ENCODE data around the gene SLC15A3.

The SLC15A3 gene

DNA sequence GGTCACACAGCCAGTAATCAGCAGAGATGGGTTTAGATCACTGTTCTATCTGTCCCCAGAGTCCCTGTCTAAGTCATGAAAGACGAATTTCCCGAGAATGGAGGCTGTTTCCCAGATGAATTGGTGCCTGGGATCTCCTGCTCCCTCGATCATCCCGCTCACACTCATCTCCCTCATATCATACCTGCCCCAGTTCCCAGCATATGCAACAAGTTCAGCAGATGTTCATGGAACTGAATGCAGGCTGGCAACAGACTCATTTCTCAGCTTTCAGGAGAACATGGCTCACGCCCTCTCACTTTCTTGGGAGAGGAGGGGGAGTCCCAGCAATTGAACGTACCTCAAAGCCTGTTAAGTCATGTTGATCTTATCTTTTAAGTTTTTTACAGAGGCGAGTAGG lies 41.6 kb upstream of the SLC15A3 start (continued):
- TF ChIP-seq OSR1 (CRISPR knock-in tag; IDR thresholded peaks at IDR 0.05) (no peak), ZFP30 (CRISPR knock-in tag; IDR thresholded peaks at IDR 0.05) (no peak)

DNA sequence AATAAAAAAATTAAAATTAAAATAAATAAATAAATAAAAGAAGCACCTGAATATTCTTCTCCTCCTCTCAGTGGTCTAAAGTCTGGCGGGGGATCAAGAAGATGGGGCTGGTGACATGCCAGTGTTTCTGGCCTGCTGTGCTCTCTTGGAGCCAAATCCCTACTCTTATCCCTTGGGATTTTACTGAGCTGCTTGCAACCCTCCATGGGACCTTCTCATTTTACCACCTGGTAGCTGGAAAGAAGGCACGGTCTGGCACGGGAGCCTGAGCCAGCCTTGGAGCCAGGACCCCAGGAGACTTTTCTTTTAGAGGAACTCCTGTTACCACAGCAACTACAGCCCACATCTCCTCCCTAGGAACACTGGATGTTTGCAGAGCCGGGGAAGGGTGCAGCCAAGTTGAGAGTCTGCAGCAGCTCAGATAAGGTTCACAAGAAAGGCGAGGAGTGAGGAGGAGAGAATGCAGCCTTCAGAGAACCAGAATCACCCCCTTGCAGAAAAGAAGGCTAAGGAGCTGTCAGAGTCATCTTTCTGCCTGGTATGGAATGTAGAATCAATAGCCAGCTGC lies 41.0 kb upstream of the SLC15A3 start:
- TF ChIP-seq ZNF8 (CRISPR knock-in tag; IDR thresholded peaks at IDR 0.05) = no peak
- no peak for TF ChIP-seq ARNTL (CRISPR knock-in tag; IDR thresholded peaks at IDR 0.05; ENCODE audit: borderline replicate concordance, low read depth)
- TF ChIP-seq ZFP30 (CRISPR knock-in tag; IDR thresholded peaks at IDR 0.05) = no peak
- TF ChIP-seq, protein P1, sequence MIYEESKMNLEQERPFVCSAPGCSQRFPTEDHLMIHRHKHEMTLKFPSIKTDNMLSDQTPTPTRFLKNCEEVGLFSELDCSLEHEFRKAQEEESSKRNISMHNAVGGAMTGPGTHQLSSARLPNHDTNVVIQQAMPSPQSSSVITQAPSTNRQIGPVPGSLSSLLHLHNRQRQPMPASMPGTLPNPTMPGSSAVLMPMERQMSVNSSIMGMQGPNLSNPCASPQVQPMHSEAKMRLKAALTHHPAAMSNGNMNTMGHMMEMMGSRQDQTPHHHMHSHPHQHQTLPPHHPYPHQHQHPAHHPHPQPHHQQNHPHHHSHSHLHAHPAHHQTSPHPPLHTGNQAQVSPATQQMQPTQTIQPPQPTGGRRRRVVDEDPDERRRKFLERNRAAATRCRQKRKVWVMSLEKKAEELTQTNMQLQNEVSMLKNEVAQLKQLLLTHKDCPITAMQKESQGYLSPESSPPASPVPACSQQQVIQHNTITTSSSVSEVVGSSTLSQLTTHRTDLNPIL (CRISPR knock-in tag; IDR thresholded peaks at IDR 0.05; ENCODE audit: low read depth) = no peak
- no peak for ATAC-seq

GRCh38 chr11:60991457-60991856 lies 39.5 kb upstream of the SLC15A3 start:
- no peak for ATAC-seq
- TF ChIP-seq SNAI2 (CRISPR knock-in tag; IDR thresholded peaks at IDR 0.05) = no peak
- TF ChIP-seq PPARA (CRISPR knock-in tag; IDR thresholded peaks at IDR 0.05; ENCODE audit: borderline replicate concordance) = no peak
- no peak for TF ChIP-seq TCF4 (CRISPR knock-in tag; IDR thresholded peaks at IDR 0.05; ENCODE audit: borderline replicate concordance)
- TF ChIP-seq GLIS3 (CRISPR knock-in tag; IDR thresholded peaks at IDR 0.05) = no peak
- TF ChIP-seq, protein P2, sequence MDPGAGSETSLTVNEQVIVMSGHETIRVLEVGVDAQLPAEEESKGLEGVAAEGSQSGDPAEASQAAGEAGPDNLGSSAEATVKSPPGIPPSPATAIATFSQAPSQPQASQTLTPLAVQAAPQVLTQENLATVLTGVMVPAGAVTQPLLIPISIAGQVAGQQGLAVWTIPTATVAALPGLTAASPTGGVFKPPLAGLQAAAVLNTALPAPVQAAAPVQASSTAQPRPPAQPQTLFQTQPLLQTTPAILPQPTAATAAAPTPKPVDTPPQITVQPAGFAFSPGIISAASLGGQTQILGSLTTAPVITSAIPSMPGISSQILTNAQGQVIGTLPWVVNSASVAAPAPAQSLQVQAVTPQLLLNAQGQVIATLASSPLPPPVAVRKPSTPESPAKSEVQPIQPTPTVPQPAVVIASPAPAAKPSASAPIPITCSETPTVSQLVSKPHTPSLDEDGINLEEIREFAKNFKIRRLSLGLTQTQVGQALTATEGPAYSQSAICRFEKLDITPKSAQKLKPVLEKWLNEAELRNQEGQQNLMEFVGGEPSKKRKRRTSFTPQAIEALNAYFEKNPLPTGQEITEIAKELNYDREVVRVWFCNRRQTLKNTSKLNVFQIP (CRISPR knock-in tag; IDR thresholded peaks at IDR 0.05; ENCODE audit: borderline replicate concordance, low read depth) = no peak
- no peak for TF ChIP-seq ZFP30 (CRISPR knock-in tag; IDR thresholded peaks at IDR 0.05)
- TF ChIP-seq TOX (CRISPR knock-in tag; IDR thresholded peaks at IDR 0.05; ENCODE audit: borderline replicate concordance) = no peak
- no peak for TF ChIP-seq ARNTL (CRISPR knock-in tag; IDR thresholded peaks at IDR 0.05; ENCODE audit: borderline replicate concordance, low read depth)
- TF ChIP-seq ZNF565 (CRISPR knock-in tag; conservative IDR thresholded peaks at IDR 0.05; ENCODE audit: low read depth) = no peak
- TF ChIP-seq, protein P1 (CRISPR knock-in tag; IDR thresholded peaks at IDR 0.05; ENCODE audit: low read depth) = no peak
- TF ChIP-seq, protein P3, sequence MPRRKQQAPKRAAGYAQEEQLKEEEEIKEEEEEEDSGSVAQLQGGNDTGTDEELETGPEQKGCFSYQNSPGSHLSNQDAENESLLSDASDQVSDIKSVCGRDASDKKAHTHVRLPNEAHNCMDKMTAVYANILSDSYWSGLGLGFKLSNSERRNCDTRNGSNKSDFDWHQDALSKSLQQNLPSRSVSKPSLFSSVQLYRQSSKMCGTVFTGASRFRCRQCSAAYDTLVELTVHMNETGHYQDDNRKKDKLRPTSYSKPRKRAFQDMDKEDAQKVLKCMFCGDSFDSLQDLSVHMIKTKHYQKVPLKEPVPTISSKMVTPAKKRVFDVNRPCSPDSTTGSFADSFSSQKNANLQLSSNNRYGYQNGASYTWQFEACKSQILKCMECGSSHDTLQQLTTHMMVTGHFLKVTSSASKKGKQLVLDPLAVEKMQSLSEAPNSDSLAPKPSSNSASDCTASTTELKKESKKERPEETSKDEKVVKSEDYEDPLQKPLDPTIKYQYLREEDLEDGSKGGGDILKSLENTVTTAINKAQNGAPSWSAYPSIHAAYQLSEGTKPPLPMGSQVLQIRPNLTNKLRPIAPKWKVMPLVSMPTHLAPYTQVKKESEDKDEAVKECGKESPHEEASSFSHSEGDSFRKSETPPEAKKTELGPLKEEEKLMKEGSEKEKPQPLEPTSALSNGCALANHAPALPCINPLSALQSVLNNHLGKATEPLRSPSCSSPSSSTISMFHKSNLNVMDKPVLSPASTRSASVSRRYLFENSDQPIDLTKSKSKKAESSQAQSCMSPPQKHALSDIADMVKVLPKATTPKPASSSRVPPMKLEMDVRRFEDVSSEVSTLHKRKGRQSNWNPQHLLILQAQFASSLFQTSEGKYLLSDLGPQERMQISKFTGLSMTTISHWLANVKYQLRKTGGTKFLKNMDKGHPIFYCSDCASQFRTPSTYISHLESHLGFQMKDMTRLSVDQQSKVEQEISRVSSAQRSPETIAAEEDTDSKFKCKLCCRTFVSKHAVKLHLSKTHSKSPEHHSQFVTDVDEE (CRISPR knock-in tag; IDR thresholded peaks at IDR 0.05) = no peak
- no peak for TF ChIP-seq BACH2 (CRISPR knock-in tag; IDR thresholded peaks at IDR 0.05; ENCODE audit: borderline replicate concordance)
- TF ChIP-seq ESRRG (CRISPR knock-in tag; IDR thresholded peaks at IDR 0.05) = no peak
- TF ChIP-seq PATZ1 (CRISPR knock-in tag; IDR thresholded peaks at IDR 0.05; ENCODE audit: borderline replicate concordance) = no peak
- TF ChIP-seq ZNF70 (CRISPR knock-in tag; IDR thresholded peaks at IDR 0.05) = no peak
- TF ChIP-seq OSR1 (CRISPR knock-in tag; IDR thresholded peaks at IDR 0.05) = no peak
- no peak for TF ChIP-seq RARB (CRISPR knock-in tag; IDR thresholded peaks at IDR 0.05)
- no peak for TF ChIP-seq ZFP3 (CRISPR knock-in tag; IDR thresholded peaks at IDR 0.05)

- no peak for ATAC-seq
- TF ChIP-seq ZNF565 (CRISPR knock-in tag; conservative IDR thresholded peaks at IDR 0.05; ENCODE audit: low read depth) (no peak), ZNF8 (CRISPR knock-in tag; IDR thresholded peaks at IDR 0.05) (no peak), GLIS3 (CRISPR knock-in tag; IDR thresholded peaks at IDR 0.05) (no peak), CSDC2 (CRISPR knock-in tag; IDR thresholded peaks at IDR 0.05) (no peak), ZFP30 (CRISPR knock-in tag; IDR thresholded peaks at IDR 0.05) (no peak), ZNF70 (CRISPR knock-in tag; IDR thresholded peaks at IDR 0.05) (no peak)
- TF ChIP-seq, protein P4, sequence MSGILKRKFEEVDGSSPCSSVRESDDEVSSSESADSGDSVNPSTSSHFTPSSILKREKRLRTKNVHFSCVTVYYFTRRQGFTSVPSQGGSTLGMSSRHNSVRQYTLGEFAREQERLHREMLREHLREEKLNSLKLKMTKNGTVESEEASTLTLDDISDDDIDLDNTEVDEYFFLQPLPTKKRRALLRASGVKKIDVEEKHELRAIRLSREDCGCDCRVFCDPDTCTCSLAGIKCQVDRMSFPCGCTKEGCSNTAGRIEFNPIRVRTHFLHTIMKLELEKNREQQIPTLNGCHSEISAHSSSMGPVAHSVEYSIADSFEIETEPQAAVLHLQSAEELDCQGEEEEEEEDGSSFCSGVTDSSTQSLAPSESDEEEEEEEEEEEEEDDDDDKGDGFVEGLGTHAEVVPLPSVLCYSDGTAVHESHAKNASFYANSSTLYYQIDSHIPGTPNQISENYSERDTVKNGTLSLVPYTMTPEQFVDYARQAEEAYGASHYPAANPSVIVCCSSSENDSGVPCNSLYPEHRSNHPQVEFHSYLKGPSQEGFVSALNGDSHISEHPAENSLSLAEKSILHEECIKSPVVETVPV (CRISPR knock-in tag; IDR thresholded peaks at IDR 0.05) = no peak
- TF ChIP-seq, protein P1 (CRISPR knock-in tag; IDR thresholded peaks at IDR 0.05; ENCODE audit: low read depth) = no peak
Observed at GRCh38 chr11:60989093-60989650, 37.2 kb upstream of the SLC15A3 start.
